Fibroblast of upper back skin (primary cell): ENCODE data around the gene LUZP4.
"Not testable (repeated sequence)": the region's sequence is repeated elsewhere in the genome, so short reads cannot be mapped to it uniquely, and the experiment has no call there.

Experiments used
- DNase-seq: peaks from one replicate; pipeline ENCODE4 v3.0.0-alpha.2; 2013

Gene LUZP4

GRCh38 chrX:115289465-115289864, at the start of gene LUZP4:
TSS of gene LUZP4 (plus strand) at chrX:115289715. CDS start at chrX:115289760, 45 bp downstream.
- DNase-seq, result no peak

GRCh38 chrX:115251458-115252233, 37.9 kb upstream of the LUZP4 start:
- DNase-seq, result no peak

GRCh38 chrX:115255003-115255402, 34.5 kb upstream of the LUZP4 start:
- DNase-seq, result no peak

- no peak for DNase-seq
Measured at GRCh38 chrX:115257711-115258110, 31.8 kb upstream of the LUZP4 start.

GRCh38 chrX:115259238-115259875, 30.2 kb upstream of the LUZP4 start:
- DNase-seq, result peak; percentile 42

GRCh38 chrX:115260330-115260729, 29.2 kb upstream of the LUZP4 start:
- DNase-seq, result peak; percentile 26

GRCh38 chrX:115261148-115261547, 28.4 kb upstream of the LUZP4 start:
- DNase-seq, result no peak

- no peak for DNase-seq
Measured at GRCh38 chrX:115264009-115264408, 25.5 kb upstream of the LUZP4 start.

GRCh38 chrX:115266300-115266699, 23.2 kb upstream of the LUZP4 start:
- DNase-seq, result no peak

- no peak for DNase-seq
Measured at GRCh38 chrX:115268421-115268820, 21.1 kb upstream of the LUZP4 start.

- DNase-seq, result no peak
Measured at GRCh38 chrX:115269051-115269683, 20.3 kb upstream of the LUZP4 start.

- DNase-seq, result peak; percentile 1
Measured at GRCh38 chrX:115284877-115285276, 4.6 kb upstream of the LUZP4 start.

- no peak for DNase-seq
Measured at GRCh38 chrX:115297189-115297588, 7.7 kb downstream of the LUZP4 start.

GRCh38 chrX:115311139-115311538, 21.6 kb downstream of the LUZP4 start:
- DNase-seq, result no peak

GRCh38 chrX:115311601-115312001, 22.1 kb downstream of the LUZP4 start:
- no peak for DNase-seq

- DNase-seq, result no peak
Measured at GRCh38 chrX:115318139-115318538, 28.6 kb downstream of the LUZP4 start.

- no peak for DNase-seq
Measured at GRCh38 chrX:115322375-115322774, 32.9 kb downstream of the LUZP4 start.

- peak; percentile 43 for DNase-seq
Measured at GRCh38 chrX:115324194-115324593, 34.7 kb downstream of the LUZP4 start.

- DNase-seq, result not testable (repeated sequence)
Measured at GRCh38 chrX:115329282-115329681, 39.8 kb downstream of the LUZP4 start.

- DNase-seq, result peak; percentile 68
Measured at GRCh38 chrX:115330498-115331168, 41.1 kb downstream of the LUZP4 start.

GRCh38 chrX:115332832-115333231, 43.3 kb downstream of the LUZP4 start:
- no peak for DNase-seq

GRCh38 chrX:115333446-115333845, 43.9 kb downstream of the LUZP4 start:
- DNase-seq, result no peak

- peak; percentile 89 for DNase-seq
Measured at GRCh38 chrX:115337491-115338144, 48.1 kb downstream of the LUZP4 start.
